IPS DF 4.7 (cell line): ENCODE data around the gene ESAM.
A peak's percentile ranks its signal among the peaks of the same experiment; 100 is the strongest.
"Not testable (repeated sequence)": the region's sequence is repeated elsewhere in the genome, so short reads cannot be mapped to it uniquely, and the experiment has no call there.

Experiments used
- DNase-seq: peaks from one replicate; pipeline ENCODE4 v3.0.0-alpha.2; 2013; ENCODE audit warnings: low spot score; ENCODE audit errors: extremely low read depth

Gene ESAM

DNA sequence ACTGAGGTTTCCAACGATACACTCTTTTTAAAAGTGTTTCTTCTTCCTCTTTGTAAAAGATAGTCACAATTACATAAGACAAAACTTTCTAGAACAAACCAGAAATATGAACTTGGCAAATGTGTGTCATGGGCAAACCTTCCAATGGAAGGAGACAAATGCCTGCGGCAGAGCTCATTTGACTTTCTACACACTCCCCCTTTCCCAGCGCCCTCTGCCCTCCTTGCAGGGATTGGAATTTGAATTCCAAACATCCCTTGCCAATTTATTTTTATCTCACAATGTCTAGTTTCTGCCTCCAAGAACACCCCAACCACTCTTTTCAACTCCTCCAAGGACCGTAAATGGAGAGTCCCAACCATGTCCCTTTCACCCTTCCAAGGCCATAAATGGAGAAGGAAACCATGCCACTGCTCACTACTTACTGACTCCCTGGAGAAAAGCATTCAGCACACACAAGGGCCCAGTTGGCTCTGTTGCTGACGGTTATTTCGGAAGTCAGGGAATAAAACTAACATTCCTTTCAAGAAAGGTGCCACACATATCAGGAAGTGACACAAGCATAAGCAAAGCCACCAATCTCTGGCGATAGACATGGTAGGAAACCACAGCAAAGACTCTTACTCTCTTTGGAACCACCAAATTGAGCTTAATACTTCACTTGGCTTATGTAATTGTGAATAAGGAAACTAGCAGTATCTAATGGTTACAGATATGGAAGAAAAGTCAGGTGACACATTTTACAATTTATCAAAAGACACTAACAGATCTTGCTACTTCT is 15.0 kb upstream of the ESAM start:
- DNase-seq, result no peak

GRCh38 chr11:124770959-124771358 is 8.9 kb upstream of the ESAM start:
- DNase-seq, result not testable (repeated sequence)

GRCh38 chr11:124769806-124770774 is 8.0 kb upstream of the ESAM start:
- no peak for DNase-seq

DNA sequence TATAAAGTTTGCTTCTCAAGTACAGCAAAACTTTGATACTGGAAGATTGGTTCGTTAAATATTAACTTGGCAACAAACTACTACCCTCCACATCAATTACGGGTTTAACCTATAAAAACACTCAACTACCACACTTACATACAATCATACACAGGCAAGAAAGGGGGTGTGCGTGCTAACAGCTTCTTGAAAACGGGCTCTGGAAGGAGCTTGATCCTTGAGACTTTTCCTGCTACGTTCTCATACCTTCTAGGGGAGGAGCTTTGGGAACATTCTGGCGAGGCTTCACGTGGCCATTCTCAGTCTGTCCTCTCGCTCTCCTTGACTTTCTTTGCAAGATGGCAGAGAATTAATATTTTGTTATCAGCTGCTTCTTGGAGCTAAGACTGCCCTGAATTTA is 6.8 kb upstream of the ESAM start:
- DNase-seq, result no peak

DNA sequence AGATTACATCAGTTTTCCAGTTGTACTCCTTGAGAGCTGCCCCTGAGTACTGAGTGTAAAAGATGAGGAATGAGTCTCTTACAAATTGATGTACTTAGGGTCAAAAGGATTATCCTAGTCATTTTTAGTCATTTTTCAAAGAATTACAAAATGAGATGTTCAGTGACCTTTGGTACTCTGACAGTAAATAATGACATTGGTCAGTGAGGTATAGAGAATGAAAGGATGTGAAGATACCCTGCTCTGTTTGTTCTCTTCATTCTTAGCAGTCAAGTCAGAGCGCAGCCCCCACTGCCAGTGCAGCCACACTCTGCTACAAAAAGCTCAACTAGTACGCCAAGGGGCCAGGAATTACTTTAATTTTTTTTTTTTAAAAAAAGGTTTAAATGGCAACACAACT is 4.1 kb upstream of the ESAM start:
- no peak for DNase-seq

DNA sequence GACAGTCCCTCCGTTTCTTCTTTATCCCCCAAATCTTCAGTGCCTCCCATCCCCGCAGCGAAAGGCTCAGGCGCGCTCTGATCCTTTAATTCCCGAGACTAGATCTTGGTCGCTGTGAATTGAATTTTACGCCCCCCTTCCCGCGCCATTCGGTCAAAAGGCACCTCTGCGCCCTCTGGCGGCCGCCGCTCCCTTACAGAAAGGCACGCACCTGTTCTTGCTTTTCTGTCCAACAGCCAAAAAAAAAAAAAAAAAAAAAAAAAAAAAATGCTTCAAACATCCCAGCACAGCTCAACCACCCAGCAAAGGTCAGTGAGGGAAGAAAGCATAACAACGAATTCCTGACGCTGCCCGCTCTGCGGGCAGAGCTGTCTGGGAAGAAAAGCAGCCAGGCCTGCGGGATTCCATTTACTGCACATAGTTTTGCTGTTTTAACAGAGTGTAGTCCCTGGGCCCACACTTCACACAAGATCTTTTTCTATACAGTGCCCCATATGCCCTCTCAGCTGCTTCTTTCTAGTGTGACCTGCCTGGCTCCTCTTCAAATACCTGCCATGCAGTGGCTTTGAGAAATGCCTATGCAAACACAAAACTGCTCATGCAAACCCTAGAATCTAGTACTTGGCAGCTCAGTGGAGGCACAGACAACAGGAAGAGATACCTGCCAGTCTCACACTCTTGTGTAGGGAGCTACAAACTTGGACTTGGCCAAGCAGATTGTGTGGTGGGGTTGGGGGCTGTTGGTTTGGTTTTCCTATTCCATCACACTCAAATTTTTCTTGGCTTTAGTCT is 1.3 kb upstream of the ESAM start:
- no peak for DNase-seq

- DNase-seq, result no peak
Observed at GRCh38 chr11:124762624-124763155, 600 bp upstream of the ESAM start.

- no peak for DNase-seq
Observed at GRCh38 chr11:124761301-124762104, 587 bp downstream of the ESAM start.

DNA sequence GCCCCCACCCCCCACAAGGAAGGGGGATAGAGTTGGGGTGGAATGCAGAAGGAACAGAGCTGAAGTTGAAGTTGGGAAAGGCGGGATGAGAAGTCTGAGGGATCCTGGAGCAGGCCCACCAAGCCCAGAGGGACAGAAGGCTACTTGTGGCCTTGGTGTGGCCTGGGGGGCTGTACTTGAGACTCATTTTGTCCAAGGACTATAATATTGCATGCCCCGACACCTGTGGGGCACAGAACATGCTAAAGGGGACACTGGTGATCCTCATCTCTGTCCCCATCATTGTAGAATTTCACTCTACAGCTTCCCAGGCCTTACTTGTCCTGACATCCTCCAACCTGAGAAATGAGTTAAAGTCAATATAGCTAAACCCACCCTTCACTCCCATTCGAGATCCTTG is 1.3 kb downstream of the ESAM start:
- no peak for DNase-seq

- no peak for DNase-seq
Observed at GRCh38 chr11:124760205-124760652, 1.9 kb downstream of the ESAM start.

DNA sequence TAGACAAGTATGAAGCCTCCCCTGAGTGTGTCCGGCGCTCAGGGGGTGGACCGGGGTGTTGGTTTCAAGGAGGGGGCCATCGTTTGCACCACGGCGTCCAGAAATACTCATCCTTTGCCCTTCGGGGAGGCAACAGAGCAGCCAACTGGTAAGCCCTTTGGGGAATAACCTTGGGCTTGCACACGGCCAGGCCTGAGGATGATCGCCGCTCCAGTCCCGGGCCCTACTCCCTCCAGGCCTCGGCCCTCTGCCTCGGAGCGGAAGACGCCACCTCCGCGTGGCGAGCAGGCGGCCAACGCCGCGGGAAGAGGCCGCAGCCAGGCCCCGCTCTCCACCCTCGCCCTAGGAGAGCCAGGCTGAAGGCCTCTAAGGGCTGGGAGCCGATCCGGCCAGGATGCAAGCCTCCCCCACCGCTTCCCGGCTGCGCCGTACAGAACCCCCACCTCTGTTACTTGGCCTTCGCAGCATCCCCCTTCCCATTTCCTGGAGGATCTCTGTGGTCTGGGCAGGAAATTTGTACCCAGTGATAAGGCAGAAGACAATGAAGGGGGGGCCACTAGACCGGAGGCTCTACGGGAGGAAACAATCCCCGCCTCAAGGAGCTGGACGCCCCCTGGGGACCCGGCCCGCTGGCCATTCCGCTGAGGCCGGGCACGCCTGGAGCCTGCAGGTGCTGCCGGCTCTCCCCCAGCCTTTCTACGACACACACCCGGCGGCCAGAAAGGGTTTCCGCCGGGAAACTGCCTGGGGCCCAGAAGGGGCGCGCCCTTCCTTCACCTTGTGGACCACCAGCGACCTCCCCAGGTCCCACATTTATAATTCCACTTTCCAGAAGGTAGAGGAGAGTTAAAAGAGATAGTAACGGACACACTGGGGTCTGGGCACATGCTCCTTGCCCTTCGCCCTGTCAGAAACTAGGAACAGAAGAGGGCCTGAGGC is 2.6 kb downstream of the ESAM start:
- DNase-seq, result no peak

DNA sequence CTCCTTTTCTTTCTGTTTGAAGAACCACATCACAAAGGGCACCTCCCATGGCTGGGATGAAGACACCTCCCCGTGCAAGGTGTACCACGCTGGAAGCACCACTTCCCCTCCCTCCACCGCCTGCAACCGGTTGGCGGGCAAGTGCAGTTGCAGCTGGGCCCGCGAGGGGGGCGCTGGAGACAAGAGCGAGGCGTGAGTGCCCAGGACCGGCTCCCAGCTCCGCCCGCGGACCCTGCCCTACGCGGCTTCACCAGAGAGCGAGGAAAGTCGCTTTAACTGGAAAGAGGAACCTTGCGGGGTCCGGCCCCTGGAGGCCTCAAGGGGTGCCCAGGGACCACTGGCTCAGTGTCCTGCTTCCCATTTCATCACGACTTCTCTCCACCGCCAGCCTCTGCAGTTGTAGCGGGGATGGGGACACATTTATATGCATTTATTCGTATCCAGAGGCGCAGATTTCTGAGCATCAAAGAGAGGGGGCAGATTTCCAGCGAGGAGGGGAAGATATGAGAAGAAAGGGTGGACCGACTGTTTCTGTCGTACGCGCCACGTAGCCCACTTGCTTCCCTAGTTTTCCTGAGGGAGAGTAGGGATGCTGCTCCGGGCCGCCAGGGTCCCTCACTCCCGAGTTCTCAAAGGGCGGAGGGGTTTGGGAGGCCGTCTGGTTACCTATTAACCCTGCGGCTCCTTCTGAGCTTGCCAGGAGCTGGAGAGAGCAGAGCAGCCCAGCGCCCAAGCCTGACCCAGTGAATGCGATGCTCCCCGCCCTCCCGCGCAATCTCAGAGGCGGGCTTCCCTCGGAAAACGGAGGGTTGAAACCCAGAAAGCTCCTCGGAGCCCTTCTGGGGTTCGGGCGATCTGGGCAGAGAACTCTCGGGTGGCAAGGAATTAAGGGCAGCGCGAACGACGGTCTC is 3.5 kb downstream of the ESAM start:
- DNase-seq, result peak; percentile 56

DNA sequence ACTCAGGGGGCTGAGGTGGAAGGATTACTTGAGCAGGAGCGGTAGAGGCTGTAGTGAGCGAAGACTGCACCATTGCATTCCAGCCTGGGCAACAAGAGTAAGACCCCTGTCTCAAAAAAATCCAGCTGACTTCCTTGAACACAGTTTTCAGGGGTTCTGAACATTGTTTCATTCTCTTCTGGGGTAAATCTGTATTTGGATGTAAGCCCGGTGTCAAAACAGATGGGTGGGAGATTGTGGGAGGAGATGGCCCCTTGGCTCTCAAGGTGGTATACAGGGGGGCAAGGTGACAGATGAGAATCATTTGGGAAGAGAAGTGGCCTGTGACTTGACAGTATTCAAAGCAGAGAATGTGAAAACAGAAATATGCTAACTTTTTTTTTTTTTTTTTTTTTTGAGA is 4.8 kb downstream of the ESAM start:
- no peak for DNase-seq

DNA sequence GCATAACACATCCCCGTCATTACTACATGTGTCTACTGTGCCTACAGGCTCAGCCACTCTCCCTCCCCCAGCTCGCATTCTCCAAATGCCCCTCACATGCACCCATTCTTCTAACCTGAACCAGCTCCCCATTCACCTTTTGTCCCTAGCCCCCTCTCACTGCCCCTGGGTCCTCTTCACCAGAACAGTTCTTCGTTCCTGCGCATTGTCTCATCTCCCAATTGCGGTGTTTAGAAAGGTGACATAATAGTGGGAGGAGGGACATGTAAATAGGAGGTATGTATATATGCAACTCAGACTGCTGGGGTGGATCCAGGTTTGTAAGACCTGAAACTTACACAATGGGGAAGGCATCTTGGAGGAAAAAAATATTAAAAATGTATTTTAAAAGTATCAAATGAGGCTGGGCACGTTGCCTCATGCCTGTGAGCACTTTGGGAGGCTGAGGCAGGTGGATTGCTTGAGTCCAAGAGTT is 5.3 kb downstream of the ESAM start:
- DNase-seq, result no peak

- no peak for DNase-seq
Observed at GRCh38 chr11:124756033-124756752, 5.9 kb downstream of the ESAM start.

- DNase-seq, result no peak
Observed at GRCh38 chr11:124754710-124755109, 7.4 kb downstream of the ESAM start.

DNA sequence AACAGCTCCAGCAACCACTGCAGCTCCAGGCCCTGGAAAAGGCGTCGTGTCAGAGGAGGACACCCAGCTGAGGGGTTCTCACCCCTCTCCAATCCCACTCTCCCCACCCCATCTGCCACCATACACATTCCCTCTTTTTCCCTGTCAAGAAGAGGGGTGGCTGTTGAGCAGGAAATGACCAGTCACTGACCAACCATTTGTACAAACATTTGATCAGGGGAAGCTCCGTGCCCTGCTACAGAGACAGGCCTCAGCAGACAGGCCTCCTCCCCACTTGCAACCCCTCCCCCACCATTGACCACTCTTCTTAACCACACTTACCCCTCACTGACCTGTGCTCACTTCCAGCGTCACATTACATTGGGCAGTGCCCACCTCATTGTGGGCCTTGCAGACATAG is 7.8 kb downstream of the ESAM start:
- DNase-seq, result no peak

DNA sequence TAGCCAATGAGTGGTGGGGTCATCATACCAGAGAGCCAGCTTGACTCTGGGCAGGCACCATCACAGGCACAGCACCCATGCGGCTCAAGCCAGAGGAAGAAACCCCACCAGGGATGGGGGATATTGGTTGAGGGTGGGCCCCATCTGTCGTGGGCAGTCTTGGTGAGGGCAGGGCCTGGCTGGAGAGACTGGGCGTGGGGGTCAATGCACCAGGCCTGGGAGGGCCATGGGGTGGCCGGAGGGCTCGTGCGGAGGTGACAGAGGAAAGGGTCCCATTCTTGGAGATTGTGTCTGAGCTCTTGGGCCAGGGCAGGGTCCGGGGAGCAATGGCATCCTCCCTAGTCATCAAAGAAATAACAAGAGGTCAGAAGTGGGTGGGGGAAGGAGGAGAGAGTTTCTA is 8.5 kb downstream of the ESAM start:
- no peak for DNase-seq
